ENCODE data around the gene SDK2. TPM values are rescaled to one million over a fixed set of nuclear protein-coding genes. Genes with fewer than 3 reads are reported as not detected.

SDK2 gene
- total RNA-seq, 2 donors from 2014 or later, result 1.5 to 5.6 TPM

DNA sequence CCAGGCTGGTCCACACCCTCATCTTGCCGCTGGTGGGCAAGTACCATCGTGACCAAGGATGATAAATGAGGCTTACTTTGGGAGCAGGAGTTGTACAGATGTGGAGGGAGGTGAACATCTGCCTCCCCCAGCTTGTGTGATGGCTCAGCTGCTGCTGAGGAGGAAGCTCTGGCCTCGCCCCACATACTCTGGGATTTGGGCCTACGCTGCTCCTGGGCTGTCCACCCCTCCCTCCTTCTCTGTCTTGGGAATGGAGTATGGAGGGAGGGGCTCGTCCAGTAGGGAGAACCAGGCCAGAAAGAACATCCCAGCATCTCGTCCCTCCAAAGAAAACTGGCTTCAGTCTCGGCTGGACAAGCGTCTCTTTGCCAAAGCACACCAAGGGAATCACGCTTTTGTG is 197.6 kb downstream of the SDK2 start:
- Histone ChIP-seq H3K4me1 (no peaks in the 10 kb centered on the region), H3K36me3 (no peaks in the 10 kb centered on the region), H3K9me3 (no peaks in the 10 kb centered on the region), H3K27ac (no peak overlapping the region), H3K27me3 (no peaks in the 10 kb centered on the region), H3K4me3 (no peak overlapping the region)
- DNase-seq (ENCODE audit: low spot score), result no peak
- TF ChIP-seq, protein P1, sequence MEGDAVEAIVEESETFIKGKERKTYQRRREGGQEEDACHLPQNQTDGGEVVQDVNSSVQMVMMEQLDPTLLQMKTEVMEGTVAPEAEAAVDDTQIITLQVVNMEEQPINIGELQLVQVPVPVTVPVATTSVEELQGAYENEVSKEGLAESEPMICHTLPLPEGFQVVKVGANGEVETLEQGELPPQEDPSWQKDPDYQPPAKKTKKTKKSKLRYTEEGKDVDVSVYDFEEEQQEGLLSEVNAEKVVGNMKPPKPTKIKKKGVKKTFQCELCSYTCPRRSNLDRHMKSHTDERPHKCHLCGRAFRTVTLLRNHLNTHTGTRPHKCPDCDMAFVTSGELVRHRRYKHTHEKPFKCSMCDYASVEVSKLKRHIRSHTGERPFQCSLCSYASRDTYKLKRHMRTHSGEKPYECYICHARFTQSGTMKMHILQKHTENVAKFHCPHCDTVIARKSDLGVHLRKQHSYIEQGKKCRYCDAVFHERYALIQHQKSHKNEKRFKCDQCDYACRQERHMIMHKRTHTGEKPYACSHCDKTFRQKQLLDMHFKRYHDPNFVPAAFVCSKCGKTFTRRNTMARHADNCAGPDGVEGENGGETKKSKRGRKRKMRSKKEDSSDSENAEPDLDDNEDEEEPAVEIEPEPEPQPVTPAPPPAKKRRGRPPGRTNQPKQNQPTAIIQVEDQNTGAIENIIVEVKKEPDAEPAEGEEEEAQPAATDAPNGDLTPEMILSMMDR (IDR thresholded peaks at IDR 0.05), result no peak

DNA sequence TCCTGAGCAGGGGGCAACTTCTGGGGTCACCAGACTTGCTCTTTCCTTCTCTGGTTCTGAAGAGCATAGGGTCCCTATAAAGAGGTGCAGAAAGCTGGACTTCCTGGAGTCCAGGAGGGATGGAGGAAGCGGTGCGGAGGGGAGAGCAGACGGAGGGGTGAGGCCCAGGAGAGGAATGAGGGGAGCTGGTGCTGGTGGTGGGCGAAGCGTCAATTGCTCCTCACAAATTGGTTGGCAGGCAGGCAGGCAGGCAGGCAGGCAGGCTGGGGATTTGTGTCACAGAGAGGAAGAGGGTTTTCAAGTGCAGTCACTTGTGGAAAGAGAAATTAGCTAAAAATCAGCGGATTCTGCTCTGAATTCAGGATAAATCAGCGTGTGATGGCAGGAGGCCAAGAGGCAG is 198.8 kb downstream of the SDK2 start:
- Histone ChIP-seq H3K36me3 (no peaks in the 10 kb centered on the region), H3K9me3 (no peaks in the 10 kb centered on the region), H3K4me1 (no peaks in the 10 kb centered on the region), H3K27me3 (no peaks in the 10 kb centered on the region), H3K27ac (no peak overlapping the region), H3K4me3 (no peak overlapping the region)
- TF ChIP-seq, protein P1 (IDR thresholded peaks at IDR 0.05), result no peak
- no peak for DNase-seq (ENCODE audit: low spot score)

DNA sequence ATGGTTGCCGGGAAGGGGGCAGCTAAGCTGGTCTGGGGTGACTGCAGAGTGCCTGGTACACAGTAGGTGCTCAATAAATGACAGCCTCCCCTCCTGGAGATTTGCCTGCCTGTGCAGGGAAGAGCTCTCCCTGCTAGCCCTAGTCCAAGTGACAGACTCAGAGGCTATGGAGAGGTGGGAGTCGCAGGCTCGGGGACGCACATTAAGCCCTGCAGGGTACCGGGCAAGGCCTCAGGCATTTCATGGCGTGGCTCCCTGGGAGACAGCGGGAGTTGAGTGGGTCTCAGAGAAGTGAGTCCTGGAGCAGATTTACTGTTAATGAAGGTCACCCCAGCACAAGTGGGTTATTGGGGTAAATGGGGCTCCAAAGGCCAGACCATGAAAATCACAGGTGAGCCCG is 200.2 kb downstream of the SDK2 start:
- DNase-seq (ENCODE audit: low spot score), result no peak
- Histone ChIP-seq H3K4me3 (no peak overlapping the region), H3K9me3 (no peaks in the 10 kb centered on the region), H3K27me3 (no peaks in the 10 kb centered on the region), H3K36me3 (no peaks in the 10 kb centered on the region), H3K4me1 (no peaks in the 10 kb centered on the region), H3K27ac (no peak overlapping the region)
- TF ChIP-seq, protein P1 (IDR thresholded peaks at IDR 0.05), result no peak

DNA sequence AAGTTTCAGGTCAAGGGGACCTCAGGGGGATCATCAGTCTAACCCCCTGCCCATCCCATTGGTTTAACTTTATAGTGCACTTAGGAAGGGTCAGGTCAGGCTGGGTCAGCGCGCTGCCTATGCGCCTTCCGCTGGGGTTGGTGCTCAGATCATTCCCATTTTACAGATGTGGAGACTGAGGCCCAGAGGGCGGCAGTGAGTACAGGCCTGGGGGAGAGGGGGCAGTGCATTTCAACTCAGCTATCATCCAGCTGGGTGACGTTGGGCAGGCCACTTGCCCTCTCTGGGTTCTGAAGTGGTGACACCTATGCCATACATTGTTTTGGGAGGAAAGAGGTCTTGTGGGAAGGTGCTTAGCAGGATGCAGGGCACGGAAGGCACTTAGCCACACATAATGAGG is 204.6 kb downstream of the SDK2 start:
- TF ChIP-seq, protein P1 (IDR thresholded peaks at IDR 0.05), result no peak
- Histone ChIP-seq H3K9me3 (no peaks in the 10 kb centered on the region), H3K27me3 (no peaks in the 10 kb centered on the region), H3K36me3 (no peaks in the 10 kb centered on the region), H3K4me1 (no peaks in the 10 kb centered on the region), H3K4me3 (no peak overlapping the region), H3K27ac (no peak overlapping the region)
- DNase-seq (ENCODE audit: low spot score), result no peak

DNA sequence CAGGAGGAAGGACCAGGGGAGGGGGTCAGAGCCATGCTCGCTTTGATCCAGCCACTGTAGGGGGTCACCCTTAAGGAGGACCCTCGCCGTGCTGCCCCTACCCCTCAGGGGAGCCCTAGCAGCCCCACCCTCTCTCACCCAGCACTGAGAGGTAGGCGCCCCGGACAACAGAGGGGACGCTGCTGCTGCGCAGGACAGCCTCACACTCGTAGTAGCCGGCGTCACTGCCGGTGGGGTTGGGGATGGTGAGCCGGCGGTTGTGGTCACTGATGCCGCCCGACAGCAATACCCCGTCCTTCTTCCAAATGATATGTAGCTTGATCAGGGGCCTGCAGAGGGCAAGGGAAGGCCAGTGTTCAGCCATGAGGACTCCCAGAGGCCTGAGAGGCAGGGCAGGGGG is 206.4 kb downstream of the SDK2 start:
- Histone ChIP-seq H3K27ac (no peak overlapping the region), H3K9me3 (no peaks in the 10 kb centered on the region), H3K36me3 (no peaks in the 10 kb centered on the region), H3K4me3 (no peak overlapping the region), H3K4me1 (no peaks in the 10 kb centered on the region), H3K27me3 (no peaks in the 10 kb centered on the region)
- TF ChIP-seq, protein P1 (IDR thresholded peaks at IDR 0.05), result no peak
- DNase-seq (ENCODE audit: low spot score), result no peak

DNA sequence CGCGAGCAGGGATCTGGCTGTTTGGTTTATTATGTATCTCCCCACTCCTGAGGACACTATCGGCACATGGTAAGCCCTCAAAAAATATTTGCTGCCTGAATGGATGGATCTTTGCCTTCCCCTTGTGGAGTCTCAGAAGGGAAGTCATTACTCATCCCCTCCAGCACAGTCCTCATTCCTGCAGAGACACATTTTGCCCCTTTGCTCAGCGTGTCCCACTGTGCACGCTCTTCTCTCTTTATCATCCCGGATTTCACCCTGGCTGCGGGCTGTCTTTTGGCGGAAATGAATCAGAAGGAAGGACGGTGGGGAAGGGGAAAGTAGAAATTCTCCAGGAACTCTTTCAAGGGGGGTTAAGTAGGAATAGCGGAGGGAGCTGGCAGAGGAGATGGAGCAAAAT is 207.3 kb downstream of the SDK2 start:
- H3K27ac ChIP-seq, result no peak overlapping the region
- DNase-seq (ENCODE audit: low spot score), result no peak
- TF ChIP-seq, protein P1 (IDR thresholded peaks at IDR 0.05), result no peak
- no peaks in the 10 kb centered on the region for H3K9me3 ChIP-seq
- H3K36me3 ChIP-seq, result no peaks in the 10 kb centered on the region
- H3K4me1 ChIP-seq, result no peaks in the 10 kb centered on the region
- no peaks in the 10 kb centered on the region for H3K27me3 ChIP-seq
- H3K4me3 ChIP-seq, result no peak overlapping the region

Measured in right atrium auricular region (tissue), 2 donors.